Osteoblast (primary cell): ENCODE data around the gene TOMM22. TPM values are rescaled to one million over a fixed set of nuclear protein-coding genes. Genes with fewer than 3 reads are reported as not detected.

Experiments used
- DNase-seq: peaks from one replicate; pipeline ENCODE4 v3.0.0; 2011; ENCODE audit warnings: low spot score, mixed read lengths; ENCODE audit not compliant: insufficient read length; ENCODE audit errors: missing footprints
- H2AFZ ChIP-seq: 2 replicates; pipeline ENCODE4 v1.6.0; 2011; ENCODE audit warnings: mild to moderate bottlenecking, low read length
- H3K27ac ChIP-seq: 2 replicates; pipeline ENCODE4 v1.5.1; 2011; ENCODE audit warnings: mild to moderate bottlenecking, low read depth, low read length, moderate library complexity
- H3K27me3 ChIP-seq: 2 replicates; pipeline ENCODE4 v1.6.0; 2012; ENCODE audit warnings: mild to moderate bottlenecking, control low read depth, inconsistent platforms, low read length, moderate library complexity; ENCODE audit not compliant: insufficient read depth
- H3K36me3 ChIP-seq: 2 replicates; pipeline ENCODE4 v1.5.1; 2011; ENCODE audit warnings: mild to moderate bottlenecking, low read length, control low read depth, moderate library complexity; ENCODE audit not compliant: insufficient read depth
- H3K4me1 ChIP-seq: 2 replicates; pipeline ENCODE4 v1.5.1; 2011; ENCODE audit warnings: mild to moderate bottlenecking, low read length, control low read depth, moderate library complexity; ENCODE audit not compliant: insufficient read depth
- H3K4me2 ChIP-seq: 2 replicates; pipeline ENCODE4 v1.6.0; 2011; ENCODE audit warnings: mild to moderate bottlenecking, low read length; ENCODE audit not compliant: insufficient read depth
- H3K4me3 ChIP-seq: fragments of 200-600 bp; sonication (generic); 3 replicates; pipeline ENCODE4 v1.5.1; 2012; ENCODE audit warnings: mild to moderate bottlenecking, low read length, inconsistent platforms; ENCODE audit not compliant: insufficient read depth
- H3K79me2 ChIP-seq: 2 replicates; pipeline ENCODE4 v1.6.0; 2012; ENCODE audit warnings: mild to moderate bottlenecking, low read length, control low read depth, inconsistent platforms; ENCODE audit not compliant: insufficient read depth
- H3K9me3 ChIP-seq: 2 replicates; pipeline ENCODE4 v1.5.1; 2011; ENCODE audit warnings: low read depth, low read length, control low read depth
- H4K20me1 ChIP-seq: 2 replicates; pipeline ENCODE4 v1.6.0; 2012; ENCODE audit warnings: mild to moderate bottlenecking, low read length, control low read depth; ENCODE audit not compliant: insufficient read depth
- total RNA-seq: library from RNA; depleted of rRNA; stranded (reverse); fragments of >200 nt; gene quantifications from 2 replicates; pipeline ENCODE4 v1.2.3, GENCODE V29; 2012
- TF ChIP-seq, protein P1 (sequence below): IDR thresholded peaks from 2 replicates; pipeline ENCODE4 v1.5.1; 2011; ENCODE audit warnings: mild to moderate bottlenecking, low read depth, low read length, moderate library complexity; ENCODE audit errors: extremely low read depth

The TOMM22 gene
- total RNA-seq, 1 donor = 60.4 TPM

DNA sequence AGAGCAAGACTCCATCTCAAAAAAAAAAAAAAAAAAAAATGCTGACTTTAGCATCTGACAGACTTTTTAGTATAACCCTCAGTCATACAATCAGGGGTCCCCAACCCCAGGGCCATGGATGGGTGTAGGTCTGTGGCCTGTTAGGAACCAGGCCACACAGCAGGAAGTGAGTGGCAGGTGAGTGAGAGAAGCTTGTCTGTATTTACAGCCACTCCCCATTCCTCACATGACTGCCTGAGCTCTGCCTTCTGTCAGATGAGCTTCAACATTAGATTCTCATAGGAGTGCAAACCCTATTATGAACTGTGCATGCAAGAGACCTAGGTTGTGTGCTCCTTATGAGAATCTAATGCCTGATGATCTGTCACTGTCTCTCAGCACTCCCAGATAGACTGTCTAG lies 28.9 kb upstream of the TOMM22 start:
- H2AFZ ChIP-seq = no peak overlapping the region
- H3K4me3 ChIP-seq = no peak overlapping the region
- H3K27me3 ChIP-seq = no peaks in the 10 kb centered on the region
- no peaks in the 10 kb centered on the region for H4K20me1 ChIP-seq
- TF ChIP-seq, protein P1, sequence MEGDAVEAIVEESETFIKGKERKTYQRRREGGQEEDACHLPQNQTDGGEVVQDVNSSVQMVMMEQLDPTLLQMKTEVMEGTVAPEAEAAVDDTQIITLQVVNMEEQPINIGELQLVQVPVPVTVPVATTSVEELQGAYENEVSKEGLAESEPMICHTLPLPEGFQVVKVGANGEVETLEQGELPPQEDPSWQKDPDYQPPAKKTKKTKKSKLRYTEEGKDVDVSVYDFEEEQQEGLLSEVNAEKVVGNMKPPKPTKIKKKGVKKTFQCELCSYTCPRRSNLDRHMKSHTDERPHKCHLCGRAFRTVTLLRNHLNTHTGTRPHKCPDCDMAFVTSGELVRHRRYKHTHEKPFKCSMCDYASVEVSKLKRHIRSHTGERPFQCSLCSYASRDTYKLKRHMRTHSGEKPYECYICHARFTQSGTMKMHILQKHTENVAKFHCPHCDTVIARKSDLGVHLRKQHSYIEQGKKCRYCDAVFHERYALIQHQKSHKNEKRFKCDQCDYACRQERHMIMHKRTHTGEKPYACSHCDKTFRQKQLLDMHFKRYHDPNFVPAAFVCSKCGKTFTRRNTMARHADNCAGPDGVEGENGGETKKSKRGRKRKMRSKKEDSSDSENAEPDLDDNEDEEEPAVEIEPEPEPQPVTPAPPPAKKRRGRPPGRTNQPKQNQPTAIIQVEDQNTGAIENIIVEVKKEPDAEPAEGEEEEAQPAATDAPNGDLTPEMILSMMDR = no peak
- H3K4me2 ChIP-seq = no peak overlapping the region
- no peak overlapping the region for H3K27ac ChIP-seq
- no peaks in the 10 kb centered on the region for H3K9me3 ChIP-seq
- DNase-seq = no peak
- H3K4me1 ChIP-seq = peaks cover 17% of the 10 kb centered on the region
- H3K79me2 ChIP-seq = peaks cover 12% of the 10 kb centered on the region
- H3K36me3 ChIP-seq = no peaks in the 10 kb centered on the region

DNA sequence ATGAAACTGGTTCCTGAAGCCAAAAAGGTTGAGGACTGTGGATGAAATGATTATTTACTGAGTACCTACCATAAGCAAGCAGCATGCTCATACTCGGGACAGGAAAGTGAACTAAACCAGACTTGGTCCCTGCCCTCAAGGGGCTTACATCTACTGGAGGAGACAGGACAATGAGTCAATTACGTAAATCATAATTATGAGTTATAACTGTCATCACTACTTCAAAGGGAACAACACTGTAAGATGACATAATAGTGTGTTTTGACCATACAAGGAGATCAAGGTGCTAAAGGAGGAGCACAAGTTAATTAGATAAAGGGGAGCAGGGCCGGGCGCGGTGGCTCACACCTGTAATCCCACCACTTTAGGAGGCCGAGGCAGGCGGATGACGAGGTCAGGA lies 28.0 kb upstream of the TOMM22 start:
- H3K27ac ChIP-seq = no peak overlapping the region
- TF ChIP-seq, protein P1 = no peak
- H3K36me3 ChIP-seq = no peaks in the 10 kb centered on the region
- peaks cover 17% of the 10 kb centered on the region for H3K4me1 ChIP-seq
- peaks cover 14% of the 10 kb centered on the region for H3K79me2 ChIP-seq
- DNase-seq = no peak
- H3K4me3 ChIP-seq = no peak overlapping the region
- H3K4me2 ChIP-seq = no peak overlapping the region
- H4K20me1 ChIP-seq = no peaks in the 10 kb centered on the region
- H2AFZ ChIP-seq = no peak overlapping the region
- H3K27me3 ChIP-seq = no peaks in the 10 kb centered on the region
- H3K9me3 ChIP-seq = no peaks in the 10 kb centered on the region

DNA sequence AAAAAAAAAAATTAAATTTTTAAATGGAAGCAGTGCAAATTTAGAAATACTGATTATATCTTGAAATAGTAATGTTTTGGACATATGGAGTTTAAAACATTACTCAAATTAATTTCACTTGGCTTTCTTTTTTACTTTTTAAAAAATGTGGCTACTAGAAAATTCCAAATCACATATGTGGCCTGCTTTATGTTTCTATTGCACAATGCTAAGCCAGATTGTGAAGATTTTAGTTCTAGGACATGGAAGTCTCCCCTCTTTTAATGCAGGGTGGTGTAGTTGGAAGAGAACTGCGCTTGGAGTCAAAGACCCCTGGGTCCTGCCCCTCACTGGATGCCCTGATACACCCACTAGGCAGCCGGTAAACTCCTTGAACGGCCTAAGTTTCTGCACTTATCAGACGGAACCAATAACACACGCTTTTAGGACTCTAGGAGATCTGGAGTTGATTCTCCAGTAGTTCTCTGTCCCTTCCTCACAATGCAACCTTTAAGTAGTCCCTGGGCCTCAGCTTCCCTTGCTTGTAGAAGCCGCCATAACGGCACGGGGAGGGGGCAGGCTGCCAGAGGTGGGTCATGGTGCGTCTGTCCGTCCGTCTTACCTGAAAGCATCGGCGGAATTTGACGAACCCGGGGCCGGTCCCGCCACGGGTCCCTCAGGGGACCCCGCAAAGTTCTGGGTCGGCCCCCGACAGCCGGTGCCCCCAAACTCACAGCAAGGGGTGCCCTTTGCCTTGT lies 26.1 kb upstream of the TOMM22 start:
- H3K79me2 ChIP-seq = peaks cover 14% of the 10 kb centered on the region
- TF ChIP-seq, protein P1 = no peak
- H3K27ac ChIP-seq = peak overlapping the region; percentile 100
- H3K4me3 ChIP-seq = peak overlapping the region; percentile 92
- H3K9me3 ChIP-seq = no peaks in the 10 kb centered on the region
- H3K4me2 ChIP-seq = peak overlapping the region; percentile 88
- no peaks in the 10 kb centered on the region for H3K36me3 ChIP-seq
- H3K4me1 ChIP-seq = peaks cover 17% of the 10 kb centered on the region
- no peaks in the 10 kb centered on the region for H4K20me1 ChIP-seq
- DNase-seq = peak; percentile 65
- H3K27me3 ChIP-seq = no peaks in the 10 kb centered on the region
- peak overlapping the region; percentile 100 for H2AFZ ChIP-seq

DNA sequence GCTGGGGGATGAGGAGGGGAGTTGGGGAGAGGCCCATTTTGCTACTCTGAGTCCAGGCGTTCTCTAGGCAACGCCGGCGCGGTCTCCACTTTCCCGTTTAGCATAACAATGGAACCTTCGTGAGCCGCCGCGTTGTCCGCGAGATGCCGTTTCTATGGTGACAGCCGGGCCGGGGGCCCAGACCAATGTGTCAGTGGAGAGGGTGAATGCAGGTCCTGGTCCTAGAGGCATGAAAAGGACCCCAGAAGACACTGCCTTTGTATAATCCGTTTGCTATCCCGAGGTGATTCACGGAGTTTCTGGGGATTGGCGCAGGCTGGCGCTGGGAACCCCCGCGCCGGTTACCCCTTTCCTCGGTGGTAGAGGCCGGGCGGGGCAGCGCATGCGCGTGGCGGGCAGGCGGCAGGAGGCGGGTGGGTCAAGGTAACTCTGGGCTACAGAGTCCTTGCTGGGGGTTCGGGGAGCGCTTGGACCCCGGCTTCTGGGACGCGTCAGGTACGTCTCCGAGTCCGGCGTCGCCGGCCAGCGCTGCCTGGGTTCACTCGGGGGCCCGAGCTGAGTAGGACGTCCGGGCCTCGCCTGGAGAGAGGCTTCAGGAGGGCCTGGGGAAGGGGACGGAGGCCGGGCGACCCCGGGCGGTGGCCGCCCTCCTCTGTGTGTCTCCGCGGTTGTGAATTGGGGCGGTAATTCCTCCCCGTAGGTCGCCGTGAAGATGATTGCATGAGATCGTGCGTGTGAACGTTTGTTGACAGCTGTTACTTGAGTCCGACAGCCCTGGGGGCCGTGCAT lies 25.3 kb upstream of the TOMM22 start, which contains the start of the genes CBY1 and FAM227A:
CBY1 (plus strand) TSS at position 383 of the 789 bp plus-strand sequence. CDS start 11,417 bp downstream, outside the sequence.
FAM227A (minus strand) TSS at position 137 of the 789 bp plus-strand sequence. CDS start 6,224 bp downstream, outside the sequence.
- Histone ChIP-seq H3K79me2 (peaks cover 14% of the 10 kb centered on the region), H4K20me1 (no peaks in the 10 kb centered on the region), H3K27me3 (no peaks in the 10 kb centered on the region), H3K4me3 (peak within 1 kb of the TSS; percentile 92), H3K36me3 (peaks cover under 1% of the 10 kb centered on the region), H3K4me2 (peak within 1 kb of the TSS; percentile 88), H3K4me1 (peaks cover 17% of the 10 kb centered on the region), H3K27ac (peak within 1 kb of the TSS; percentile 100), H3K9me3 (no peaks in the 10 kb centered on the region), H2AFZ (peak within 1 kb of the TSS; percentile 100)
- DNase-seq = peak; percentile 99
- TF ChIP-seq, protein P1 = no peak
